Activated CD4-positive, alpha-beta T cell treated with anti-CD3 and anti-CD28 coated beads, Interleukin-2, amount 50 U/mL, for 48 hours (primary cell): ENCODE data around the gene HMX1.

Experiments
- DNase-seq, 2 experiments: peaks; one replicate each; pipeline ENCODE4 v3.0.0-alpha.2; 2020

Gene HMX1

DNA sequence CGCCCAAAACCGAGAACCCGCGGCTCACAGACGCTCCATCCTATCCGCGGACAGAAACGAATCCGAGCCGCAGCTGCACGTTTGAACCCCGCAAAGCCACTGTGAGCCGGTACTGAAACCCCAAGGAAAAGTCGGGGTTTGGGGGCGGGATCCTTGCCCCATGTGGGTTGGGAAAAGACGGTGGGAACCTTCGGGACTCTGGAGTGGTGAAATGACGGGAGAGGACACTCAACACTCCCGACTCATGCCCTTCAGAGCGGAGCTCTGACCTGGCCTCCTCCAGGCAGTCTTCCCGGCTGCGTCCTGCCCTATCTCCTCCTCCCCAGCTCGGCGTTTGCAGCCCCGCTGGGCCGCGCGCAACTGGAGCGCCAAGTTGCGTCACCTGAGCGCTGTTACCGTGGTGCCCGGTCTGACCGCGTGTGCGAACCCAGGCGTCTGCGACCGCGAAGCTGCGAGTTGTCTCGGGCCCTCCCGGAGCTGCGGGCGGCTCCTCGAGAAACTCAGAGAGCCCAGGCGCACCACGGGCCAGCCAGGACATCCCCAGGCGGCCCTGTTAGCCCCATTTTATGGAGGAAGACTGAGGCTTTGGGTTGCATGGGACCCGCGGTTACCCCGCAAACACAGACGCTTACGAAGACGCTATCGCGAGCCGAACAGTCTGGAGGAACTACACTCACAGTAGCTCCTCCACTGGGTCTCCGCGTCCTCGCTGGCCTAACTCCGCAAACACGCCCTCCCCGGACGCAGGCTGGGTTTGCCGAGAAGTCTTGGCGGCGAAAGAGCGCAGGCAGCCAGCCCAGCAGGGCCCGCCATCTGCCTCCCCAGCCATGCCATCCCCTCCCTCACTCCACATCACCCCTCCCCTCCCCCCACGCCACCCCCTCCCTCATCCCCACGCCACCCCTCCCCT is 20.3 kb upstream of the HMX1 start:
- DNase-seq: no peak

DNA sequence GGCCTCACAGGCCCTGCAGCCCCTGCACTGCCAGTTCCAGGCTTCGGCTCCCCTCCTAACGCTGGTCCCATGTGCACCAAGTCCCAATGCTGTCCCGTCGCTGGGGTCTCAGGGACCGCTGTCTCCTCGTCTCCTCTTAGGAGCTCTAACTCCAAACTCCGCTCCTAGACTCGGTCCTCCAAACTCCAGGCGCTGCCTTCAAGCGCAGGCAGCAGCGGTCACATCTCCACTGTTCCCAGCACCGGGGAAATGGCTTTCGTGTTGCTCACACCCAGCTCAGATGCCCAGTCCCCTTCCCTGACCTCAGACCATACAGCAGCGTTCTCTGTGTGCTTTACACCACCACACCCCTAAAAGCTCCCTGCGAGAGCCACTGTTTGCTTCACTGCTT is 19.6 kb upstream of the HMX1 start:
- no peak for DNase-seq

DNA sequence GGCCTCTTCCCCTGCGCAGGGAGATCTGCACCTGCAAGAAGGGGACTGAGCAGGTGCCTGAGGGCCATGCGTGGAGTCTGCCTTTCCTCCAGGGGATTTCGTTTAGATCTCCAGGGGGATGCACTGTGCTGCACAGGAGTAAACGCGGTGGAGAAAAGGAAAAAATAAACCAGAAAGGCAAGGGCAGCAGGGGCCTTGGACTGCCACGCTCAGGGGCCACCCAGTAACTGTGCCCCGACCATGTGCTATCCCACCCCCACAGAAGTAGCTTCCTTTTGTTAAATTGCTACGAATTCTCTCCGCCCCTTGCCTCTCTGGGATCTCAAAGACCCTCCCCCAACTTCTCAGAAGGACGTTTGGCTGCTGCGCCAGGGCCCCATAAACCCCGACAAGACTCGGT is 17.2 kb upstream of the HMX1 start:
- DNase-seq: no peak

DNA sequence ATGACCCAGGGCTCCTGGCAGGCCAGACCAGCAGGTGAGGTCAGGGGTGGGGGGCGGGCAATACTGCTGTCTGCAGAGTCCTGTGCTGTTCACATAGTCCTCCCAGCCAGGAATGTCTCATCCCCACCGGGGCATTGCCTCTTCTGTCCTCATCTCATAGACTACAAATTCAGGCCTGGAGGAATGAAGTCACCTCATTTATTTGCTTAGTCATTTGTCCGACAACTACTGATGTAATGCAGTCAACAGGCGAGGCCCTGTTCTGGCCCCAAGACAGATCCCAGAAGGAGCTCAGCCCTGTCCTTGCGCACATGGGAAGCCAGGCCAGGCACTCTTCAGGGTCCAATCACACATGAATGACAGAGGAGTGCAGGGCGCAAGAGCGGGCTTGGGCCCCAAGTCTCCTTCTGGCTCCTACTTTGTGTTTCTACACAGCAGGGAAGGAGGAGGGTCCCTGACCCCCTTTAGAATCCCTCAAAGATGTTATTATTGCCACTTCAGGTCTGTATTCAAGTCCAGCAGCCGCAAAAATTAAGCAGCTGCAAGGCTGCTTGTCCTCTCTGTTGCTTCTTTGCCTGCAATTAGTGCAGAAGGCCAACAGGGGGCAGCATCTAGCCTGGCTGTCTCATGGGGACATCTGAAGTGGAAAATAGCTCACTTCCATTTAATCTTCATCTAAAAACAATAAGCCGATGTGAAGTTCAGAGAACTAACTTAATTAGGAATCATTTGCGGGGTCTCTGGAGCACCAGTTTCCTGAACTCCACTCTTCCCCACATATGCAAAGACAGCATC is 15.2 kb upstream of the HMX1 start:
- no peak for DNase-seq

DNA sequence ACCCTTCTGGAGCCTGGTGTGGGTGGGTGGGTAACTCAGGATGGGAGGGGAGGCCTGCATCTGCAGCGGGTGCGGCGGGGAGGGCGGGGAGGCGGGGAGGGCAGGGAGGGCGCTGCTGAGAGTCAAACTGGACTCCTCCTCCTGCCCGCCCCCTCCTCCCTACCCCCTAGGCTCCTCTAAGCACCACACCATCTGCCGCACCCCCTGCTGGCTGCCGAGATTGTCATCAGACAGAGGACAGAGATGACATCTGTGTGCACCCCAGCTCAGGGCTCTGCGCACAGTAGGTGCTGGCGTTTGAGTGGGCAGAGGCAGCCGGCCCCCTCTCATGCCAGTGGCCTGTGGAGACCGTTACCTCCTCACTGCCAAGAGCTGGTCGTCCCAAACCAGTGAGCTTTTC is 10.6 kb upstream of the HMX1 start:
- no peak for DNase-seq

DNA sequence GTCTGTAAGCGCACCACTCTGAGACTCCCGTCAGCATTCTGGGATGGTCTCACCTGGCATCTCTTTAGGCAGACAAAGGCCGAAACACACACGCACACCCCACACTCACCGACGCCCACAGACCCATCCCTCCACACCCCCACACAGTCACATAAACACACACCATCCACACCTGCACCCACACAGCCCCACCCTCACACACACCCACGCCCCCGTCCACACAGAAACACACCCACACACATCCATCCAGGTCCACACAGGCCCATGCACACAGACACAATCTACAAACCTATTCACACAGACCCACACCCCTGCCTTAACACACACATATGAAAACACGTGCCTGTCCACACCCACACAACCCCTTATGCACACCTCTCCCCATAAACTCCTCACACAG is 9.2 kb upstream of the HMX1 start:
- DNase-seq: no peak

DNA sequence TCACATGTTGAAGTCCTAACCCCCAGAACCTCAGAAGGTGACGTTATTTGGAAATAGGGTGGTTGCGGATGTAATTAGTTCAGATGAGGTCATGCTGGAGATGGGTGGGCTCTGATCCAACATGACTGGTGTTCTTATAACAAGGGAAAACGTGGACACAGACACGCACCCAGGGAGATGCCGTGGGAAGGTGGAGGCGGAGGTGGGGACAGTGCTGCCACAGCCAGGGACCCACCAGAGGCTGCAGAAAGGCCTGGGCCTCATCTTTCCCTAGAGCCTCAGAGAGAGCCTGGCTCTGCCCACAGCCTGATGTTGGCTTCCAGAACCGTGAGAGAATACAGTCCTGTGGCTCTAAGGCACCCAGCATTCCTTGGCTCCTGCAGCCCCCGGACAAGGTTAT is 7.9 kb upstream of the HMX1 start:
- DNase-seq: no peak

DNA sequence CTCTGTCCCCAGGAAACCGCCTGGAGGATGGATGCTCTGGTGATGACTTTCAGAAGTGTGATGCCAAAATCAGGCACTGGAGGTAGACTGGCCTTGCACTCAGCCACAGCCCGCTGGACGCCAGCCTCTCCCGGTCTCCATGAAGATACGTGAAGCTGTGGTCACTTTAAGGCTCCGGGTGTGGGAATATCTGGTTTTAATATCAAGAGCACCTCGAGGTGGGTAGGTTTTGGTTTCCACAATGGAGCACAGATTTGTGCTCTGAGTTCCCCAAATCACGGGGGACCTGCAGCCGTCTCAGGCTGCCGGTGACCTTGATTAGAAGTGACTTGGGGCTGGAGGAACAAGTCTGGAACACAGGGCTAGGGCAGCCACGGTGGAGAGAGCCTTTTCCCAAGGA is 6.8 kb upstream of the HMX1 start:
- no peak for DNase-seq

DNA sequence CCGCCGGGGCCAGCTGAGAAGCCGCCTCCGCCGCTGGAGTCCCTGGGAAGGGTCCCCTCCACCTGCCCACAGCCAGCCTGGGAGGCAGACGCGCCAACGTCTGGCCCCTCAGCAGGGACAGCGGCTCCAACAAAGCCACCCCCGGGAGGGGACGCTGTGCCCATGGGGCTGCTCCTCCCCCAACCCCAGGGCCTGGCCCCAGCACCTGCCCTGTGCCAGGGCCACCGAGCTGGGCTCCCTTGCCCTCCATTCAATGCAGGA is 6.1 kb upstream of the HMX1 start:
- DNase-seq: no peak

DNA sequence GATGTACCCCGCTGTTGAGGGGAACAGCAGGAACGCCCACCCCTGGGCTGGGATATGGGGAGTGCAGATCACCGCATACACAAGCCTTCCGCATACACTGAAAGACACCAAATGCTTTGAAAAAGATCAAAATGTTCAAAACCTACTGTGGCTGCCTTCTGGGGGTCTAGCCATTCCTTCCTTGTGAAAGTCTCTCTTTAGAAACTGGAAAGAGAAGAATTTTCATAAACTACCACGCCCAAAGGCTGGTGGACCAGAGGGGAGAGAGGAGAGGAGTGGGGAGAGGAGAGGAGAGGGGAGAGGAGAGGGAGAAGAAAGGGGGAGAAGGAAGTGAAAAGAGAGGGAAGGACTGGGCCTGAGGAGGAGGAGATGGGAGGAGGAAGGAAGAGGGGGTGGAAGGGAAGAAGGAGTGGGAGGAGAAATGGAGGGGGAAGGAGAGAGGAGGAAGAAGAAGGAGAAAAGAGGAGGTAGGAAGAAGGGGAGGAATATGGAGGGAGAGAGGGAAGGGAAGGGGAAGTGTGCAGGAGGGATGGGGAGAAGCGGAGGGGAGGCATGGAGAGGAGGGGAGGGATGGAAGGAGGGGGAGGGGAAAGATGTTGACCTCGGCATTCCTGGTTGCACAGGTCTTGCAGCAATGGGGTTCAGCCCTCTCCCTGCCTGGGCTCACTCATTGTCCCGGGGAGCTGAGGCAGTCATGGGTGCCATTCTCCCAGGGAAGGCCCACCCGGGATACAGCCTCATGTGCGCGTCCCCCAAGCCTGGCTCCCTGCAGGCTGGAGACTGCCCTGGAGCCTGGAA is 5.5 kb upstream of the HMX1 start:
- no peak for DNase-seq

DNA sequence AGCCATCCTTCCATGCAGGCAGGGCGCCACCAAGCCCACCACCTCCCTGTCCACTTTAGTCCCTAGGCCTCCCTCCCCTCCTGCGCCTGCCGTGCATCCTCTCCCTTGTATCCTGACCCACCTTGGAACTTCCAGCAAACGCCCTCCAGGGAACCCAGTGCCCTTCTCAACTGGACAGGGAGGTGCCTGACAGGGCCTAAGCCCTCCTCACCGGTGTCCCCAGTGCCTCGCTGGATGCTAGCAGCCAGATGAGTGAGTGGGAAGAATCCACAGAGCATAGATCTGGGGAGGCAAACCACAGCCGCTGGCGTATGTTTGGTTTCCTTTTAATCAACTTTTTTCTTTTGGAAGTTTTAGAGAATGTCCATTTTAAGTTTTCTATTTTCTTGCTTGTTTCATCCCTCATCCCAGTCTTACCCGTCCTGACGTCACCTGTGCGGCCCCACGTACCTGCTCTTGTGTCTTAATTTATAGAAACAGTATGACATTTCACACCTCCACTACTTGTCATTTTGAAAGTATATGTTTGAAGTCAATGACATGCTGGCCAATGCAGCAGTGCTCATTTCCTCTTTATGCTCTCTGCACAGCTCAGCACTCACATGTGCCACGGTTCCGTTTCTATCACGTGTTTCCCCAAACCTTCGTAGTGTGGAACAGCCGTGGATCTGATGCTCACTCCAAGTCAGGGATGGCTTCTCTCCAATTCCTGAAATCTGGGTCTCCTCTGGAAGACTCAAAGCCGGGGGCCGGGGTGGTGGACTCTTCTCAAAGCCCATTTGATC is 3.4 kb upstream of the HMX1 start:
- DNase-seq: no peak

DNA sequence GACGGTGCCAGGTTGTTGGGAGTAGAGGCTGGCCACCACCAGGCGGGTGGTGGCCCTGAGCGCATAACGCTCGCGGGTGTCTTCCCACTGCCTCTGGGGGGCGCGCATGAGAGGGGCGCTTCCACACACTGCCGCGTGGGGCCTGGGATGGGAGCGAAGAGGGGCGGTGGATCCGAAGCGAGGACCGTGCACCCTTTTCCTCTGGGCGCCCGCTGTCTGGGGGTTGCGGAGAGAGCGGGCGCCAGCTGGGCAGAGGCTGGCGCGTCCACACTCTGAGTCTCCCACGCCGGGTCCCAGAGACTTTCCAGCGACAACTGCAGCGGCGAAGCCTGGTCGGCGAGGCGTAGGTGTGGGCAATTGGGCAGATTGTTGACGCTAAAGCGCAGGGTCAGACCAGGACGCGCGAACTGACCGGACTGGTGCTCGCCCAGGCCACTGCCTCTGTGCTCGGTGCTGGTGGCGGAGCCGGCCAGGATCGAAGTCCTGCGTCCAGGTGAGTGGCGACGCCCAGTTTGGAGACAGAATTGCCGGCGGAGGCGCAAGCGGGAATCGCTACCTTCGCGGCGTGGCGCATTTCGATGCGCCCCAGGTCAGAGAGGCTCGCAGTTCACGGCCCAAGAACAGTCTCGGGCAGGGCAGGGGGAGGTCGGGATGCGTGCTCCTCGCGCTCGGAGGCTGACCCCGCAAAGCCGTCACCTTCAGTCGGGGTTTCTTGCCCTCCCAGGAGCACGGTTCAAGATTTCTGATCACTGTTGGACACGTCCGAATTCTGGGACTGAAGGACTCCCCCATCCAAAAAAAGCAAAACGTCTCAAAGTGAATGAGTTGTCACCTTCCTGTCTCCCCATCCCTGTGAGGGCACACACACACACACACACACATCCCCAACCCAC is 2.6 kb upstream of the HMX1 start:
- no peak for DNase-seq

DNA sequence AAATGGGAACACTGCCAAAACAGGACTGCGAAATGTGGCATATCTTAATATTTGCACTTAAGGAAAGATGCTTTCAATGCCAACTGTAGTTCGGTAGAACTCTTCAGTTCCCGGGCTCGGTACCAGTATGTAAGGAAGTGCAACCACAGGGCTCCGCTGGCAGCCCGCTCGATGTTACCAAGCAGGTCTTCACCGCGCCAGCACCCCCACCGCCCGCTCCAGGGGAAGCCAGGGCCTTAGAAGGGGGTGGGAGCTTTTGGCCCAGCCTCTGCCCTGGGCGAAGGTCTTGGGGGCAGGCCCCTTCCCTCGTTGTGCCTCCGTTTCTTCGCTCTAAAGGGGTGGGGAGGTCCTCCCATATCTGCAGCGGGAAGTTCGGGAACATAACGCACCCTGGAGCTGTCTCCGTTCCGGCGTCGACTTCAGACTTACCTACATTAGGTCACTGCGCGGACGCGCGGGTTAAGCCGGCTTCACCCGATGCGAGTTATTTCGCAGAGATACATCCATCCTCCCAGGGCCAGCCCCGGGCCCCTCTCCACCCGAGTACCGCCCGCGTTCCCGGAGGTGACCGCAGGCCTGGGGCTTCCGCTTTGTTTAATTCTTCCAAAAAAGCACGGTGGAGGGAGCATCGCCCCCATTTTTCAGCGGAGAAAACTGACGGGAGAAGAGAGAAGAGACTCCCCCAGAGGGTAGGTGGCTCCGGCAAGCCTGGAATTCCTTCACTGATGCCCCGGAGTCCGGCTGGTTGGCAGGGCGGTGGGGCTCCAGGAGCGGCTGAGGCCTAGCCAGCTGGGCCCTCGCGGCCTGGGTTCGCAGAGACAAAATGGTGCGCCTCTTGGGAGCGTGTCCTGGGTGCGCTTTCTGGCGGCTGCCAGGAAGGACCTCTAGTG is 1.0 kb upstream of the HMX1 start:
- no peak for DNase-seq

DNA sequence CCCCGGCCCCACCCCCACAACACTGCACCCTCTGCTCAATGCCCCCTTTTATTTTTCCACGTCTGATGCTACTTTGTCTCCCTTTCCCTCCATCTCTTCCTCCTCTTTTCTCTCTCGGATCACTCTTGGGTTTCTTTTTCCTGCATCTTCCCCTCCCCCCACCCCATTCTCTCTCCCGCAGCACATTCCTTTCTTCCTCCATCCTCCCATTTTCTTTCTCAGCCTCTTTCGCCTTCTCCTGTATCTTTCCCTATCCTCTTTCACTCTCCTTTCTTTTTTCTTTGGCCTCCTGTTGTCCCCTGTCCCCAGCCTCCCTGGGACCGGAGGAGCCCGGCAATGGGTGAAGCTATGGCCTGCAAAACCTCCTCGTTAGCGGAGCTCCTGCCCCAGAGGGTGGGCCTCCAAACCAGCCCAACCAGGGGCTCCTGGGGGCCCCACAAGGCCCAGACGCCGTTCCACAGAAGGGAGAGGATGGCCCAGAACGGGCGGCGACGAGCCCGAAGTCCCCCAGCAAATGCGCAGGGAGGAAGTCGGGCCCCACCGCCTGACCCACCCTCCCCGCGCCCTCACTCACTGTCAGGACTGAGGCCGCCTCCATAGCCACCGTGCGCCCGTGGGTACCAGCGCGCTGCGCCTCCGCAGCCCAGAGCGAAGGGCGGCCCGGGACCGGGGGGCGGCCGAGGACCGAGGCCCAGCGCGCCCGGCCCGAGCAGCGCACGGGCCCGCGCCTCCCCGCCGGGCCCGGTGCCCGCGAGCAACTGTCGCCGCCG is 807 bp downstream of the HMX1 start:
- DNase-seq: no peak

DNA sequence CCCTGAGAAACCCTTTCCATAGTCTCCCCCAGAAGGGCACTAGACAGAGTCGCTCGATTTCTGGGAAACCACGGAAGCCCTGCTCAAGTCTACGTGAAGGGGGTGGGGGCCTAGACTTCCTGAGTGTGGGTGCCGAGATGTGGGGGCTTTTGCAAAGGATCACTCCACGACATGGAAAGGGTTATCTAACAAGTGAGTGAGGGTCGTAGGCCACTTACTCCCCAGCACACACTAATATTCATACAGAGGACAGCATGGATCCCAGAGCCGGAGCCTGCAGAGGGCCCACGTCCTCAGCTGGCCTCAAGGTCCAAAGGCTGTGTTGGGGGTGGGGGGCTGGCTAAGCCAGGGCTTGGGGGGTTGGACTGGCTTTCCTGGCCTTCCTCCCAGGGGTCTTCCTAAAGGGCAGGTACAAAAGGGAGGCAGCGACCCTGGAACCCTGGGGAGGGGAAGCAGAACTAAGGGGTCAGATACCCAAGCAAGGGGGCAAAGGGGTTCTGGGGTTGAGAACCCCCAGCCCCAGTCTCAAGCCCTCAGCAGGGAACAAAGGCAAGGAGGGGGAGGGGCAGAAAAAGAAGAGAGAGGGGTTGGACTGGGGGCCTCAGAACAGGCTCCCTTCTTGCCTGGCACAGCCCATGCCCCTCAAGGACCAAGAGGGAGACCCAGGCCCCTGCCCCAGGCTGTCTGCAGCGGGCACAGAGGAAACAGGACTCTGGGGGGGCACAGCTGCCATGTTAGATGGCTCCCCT is 1.6 kb downstream of the HMX1 start:
- no peak for DNase-seq

DNA sequence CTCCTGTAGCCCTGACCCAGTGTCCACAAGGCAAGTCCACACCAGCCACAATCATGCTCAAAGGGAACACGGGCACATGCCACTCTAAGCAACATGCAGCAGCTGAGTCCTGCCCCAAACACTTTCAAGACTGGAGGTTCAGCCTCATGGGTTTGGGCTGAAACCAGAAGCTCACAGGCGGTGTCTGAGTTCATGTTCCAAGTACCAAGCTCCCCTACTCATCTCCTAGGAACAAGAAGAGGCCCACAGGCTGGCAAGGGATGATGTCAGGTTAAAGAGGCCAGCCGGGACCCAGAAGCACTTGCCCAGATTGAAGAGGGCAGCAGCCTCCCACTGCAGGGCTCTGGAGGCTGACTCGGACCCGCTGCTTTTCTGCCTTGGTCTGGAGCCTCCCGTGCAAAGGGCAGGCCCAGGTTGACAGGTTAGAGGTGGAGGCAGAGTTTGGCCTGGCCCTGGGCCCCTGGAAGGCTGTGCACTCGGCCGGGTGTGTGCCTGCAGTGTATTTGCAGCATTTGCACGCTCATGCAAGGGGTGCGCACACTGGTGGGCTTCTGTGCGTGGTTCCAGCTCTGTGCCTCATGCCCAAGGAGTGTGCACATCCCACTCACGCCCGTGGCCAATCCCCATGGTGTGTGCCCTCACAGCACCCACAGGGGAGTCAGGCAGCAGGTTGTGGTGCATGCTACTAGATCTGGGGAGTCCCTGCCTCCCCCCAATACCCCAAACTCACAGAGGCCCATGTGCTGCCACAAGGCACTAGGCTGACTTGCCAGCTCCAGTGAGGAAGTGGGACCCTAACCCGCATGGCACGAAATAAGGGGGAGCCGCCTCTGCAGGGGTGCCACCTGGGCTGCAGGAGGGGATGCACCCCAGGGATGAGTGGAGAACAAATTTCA is 2.4 kb downstream of the HMX1 start:
- no peak for DNase-seq

DNA sequence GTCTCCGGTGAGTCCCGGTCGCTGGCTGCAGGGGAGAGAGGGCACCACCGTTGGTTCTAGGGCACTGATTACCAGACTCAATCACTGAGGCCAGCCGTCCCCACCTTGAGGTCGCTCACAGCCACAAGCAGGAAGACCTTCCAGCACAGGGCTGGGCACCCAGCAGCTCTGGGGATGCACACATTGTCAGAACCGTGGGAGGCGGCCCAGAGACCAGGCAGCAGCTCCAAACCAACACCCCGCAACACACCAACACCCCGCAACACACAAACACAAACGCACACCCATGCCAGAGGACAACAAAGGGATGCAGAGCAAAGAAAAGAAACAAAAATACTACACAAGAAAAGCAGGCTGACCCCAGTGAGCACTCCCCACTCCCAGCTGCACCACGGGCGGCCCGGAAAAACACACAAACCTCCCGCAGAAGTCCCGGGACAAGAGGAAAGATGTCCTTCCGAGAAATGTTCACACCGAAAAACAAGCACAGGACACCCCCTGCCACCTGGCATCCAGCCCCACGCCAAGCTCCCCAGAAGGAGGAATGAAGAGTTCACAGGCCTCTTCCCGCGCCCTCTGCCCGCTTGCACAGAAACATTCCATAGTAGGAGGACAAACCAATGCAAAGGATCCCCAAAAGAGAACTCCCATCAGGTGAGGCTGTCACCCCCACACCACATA is 3.2 kb downstream of the HMX1 start:
- DNase-seq: no peak
